ENCODE results near the gene GALNT12.

The GALNT12 gene

DNA sequence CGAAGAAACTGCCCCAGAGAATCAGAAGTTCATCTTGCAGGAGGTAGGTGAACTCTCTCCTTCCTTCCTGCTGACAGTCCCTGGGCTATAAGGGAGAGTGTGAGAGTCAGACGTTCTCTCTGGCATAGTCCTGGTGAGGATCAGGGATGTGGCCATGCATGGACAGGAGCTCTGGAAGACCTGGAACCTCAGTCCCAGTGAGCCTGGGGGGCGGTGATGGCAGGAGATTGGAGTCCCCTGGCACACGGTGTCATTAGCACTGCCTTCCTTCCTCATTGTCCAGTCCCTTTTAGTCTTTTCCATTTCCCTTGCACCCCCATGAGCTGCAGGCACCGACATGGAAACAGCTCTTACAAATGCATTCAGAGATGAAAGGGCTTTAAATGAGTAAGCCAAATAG lies 38.6 kb downstream of the GALNT12 start:
- Histone ChIP-seq H3K9me3 (ENCODE audit: control insufficient read depth, insufficient read depth, low read depth, low read length) (no peaks in the 10 kb centered on the region), H3K4me1 (ENCODE audit: control insufficient read depth, insufficient read depth, low read length) (no peaks in the 10 kb centered on the region), H3K36me3 (ENCODE audit: control insufficient read depth in 2 of 2, insufficient read depth in 1 of 2, low read length in 2 of 2) (no peaks in the 10 kb centered on the region), H3K27ac (ENCODE audit: extremely low read depth, low read depth, low read length) (no peak overlapping the region), H3K4me3 (ENCODE audit: low read depth, low read length) (no peak overlapping the region)
- ChIA-PET POLR2A (interaction anchor here (1.2 kb wide), 1 partner anchor 79 kb away, joined by 6 read pairs; no protein-coding TSS in a partner anchor), CTCF (interaction anchor here (0.6 to 7.5 kb wide), 3 partner anchors 153 to 531 kb away, joined by 3 to 105 read pairs (median 55); no protein-coding TSS in a partner anchor)
- TF ChIP-seq SP2 (tag by site-specific recombination; IDR thresholded peaks at IDR 0.05) (no peak), ZNF639 (tag by site-specific recombination; IDR thresholded peaks at IDR 0.05) (no peak), YY2 (tag by site-specific recombination; IDR thresholded peaks at IDR 0.05) (no peak)

GRCh38 chr9:98846879-98847278 lies 39.4 kb downstream of the GALNT12 start:
- Histone ChIP-seq H3K4me3 (ENCODE audit: low read depth, low read length) (no peak overlapping the region), H3K9me3 (ENCODE audit: control insufficient read depth, insufficient read depth, low read depth, low read length) (no peaks in the 10 kb centered on the region), H3K36me3 (ENCODE audit: control insufficient read depth in 2 of 2, insufficient read depth in 1 of 2, low read length in 2 of 2) (no peaks in the 10 kb centered on the region), H3K27ac (ENCODE audit: extremely low read depth, low read depth, low read length) (no peak overlapping the region), H3K4me1 (ENCODE audit: control insufficient read depth, insufficient read depth, low read length) (no peaks in the 10 kb centered on the region)
- no peak for TF ChIP-seq ZNF404 (tag by site-specific recombination; IDR thresholded peaks at IDR 0.05)
- no peak for TF ChIP-seq ZNF621 (tag by site-specific recombination; IDR thresholded peaks at IDR 0.05)
- TF ChIP-seq ZNF747 (tag by site-specific recombination; IDR thresholded peaks at IDR 0.05): no peak
- no peak for TF ChIP-seq CTCF (tag by site-specific recombination; IDR thresholded peaks at IDR 0.05)
- TF ChIP-seq, protein P1, sequence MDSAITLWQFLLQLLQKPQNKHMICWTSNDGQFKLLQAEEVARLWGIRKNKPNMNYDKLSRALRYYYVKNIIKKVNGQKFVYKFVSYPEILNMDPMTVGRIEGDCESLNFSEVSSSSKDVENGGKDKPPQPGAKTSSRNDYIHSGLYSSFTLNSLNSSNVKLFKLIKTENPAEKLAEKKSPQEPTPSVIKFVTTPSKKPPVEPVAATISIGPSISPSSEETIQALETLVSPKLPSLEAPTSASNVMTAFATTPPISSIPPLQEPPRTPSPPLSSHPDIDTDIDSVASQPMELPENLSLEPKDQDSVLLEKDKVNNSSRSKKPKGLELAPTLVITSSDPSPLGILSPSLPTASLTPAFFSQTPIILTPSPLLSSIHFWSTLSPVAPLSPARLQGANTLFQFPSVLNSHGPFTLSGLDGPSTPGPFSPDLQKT (IDR thresholded peaks at IDR 0.05; ENCODE audit: borderline replicate concordance, low read depth, low read length): no peak
- TF ChIP-seq ZNF10 (tag by site-specific recombination; IDR thresholded peaks at IDR 0.05): no peak
- POLR2A ChIA-PET: interaction anchor here (1.2 kb wide), 1 partner anchor 80 kb away, joined by 6 read pairs; no protein-coding TSS in a partner anchor
- CTCF ChIA-PET: interaction anchor here (0.6 to 7.5 kb wide), 8 partner anchors 9 to 415 kb away, joined by 3 to 105 read pairs (median 10); partner anchors contain the start of gene GALNT12

GRCh38 chr9:98848450-98849149 lies 41.1 kb downstream of the GALNT12 start:
- Histone ChIP-seq H3K36me3 (ENCODE audit: control insufficient read depth in 2 of 2, insufficient read depth in 1 of 2, low read length in 2 of 2) (no peaks in the 10 kb centered on the region), H3K4me3 (ENCODE audit: low read depth, low read length) (no peak overlapping the region), H3K4me1 (ENCODE audit: control insufficient read depth, insufficient read depth, low read length) (no peaks in the 10 kb centered on the region), H3K27ac (ENCODE audit: extremely low read depth, low read depth, low read length) (no peak overlapping the region), H3K9me3 (ENCODE audit: control insufficient read depth, insufficient read depth, low read depth, low read length) (no peaks in the 10 kb centered on the region)
- POLR2A ChIA-PET: interaction anchor here (1.2 kb wide), 1 partner anchor 55 kb away, joined by 5 read pairs; no protein-coding TSS in a partner anchor
- CTCF ChIA-PET: interaction anchor here (0.6 to 7.5 kb wide), 52 partner anchors 8 to 416 kb away, joined by 3 to 105 read pairs (median 4); partner anchors contain the start of genes COL15A1 and GALNT12
- TF ChIP-seq ZSCAN30 (tag by site-specific recombination; IDR thresholded peaks at IDR 0.05) (0 out of 2 replicates have a peak, but pooled peaks have one; percentile 37), TRIM28 (IDR thresholded peaks at IDR 0.05; ENCODE audit: borderline replicate concordance, low read length) (0 out of 2 replicates have a peak, but pooled peaks have one; percentile 45), ZBTB17 (tag by site-specific recombination; IDR thresholded peaks at IDR 0.05) (peak; percentile 43; the same call in 1 of the 2 replicates), CTCF (tag by site-specific recombination; IDR thresholded peaks at IDR 0.05) (peak; percentile 69; the same call in 1 of the 2 replicates), ZNF529 (tag by site-specific recombination; IDR thresholded peaks at IDR 0.05; ENCODE audit: insufficient replicate concordance) (no peak), ZNF274 (IDR thresholded peaks at IDR 0.05; ENCODE audit: low read length) (no peak), ZNF274 (tag by site-specific recombination; IDR thresholded peaks at IDR 0.05; ENCODE audit: borderline replicate concordance) (no peak)
- TF ChIP-seq, protein P2, sequence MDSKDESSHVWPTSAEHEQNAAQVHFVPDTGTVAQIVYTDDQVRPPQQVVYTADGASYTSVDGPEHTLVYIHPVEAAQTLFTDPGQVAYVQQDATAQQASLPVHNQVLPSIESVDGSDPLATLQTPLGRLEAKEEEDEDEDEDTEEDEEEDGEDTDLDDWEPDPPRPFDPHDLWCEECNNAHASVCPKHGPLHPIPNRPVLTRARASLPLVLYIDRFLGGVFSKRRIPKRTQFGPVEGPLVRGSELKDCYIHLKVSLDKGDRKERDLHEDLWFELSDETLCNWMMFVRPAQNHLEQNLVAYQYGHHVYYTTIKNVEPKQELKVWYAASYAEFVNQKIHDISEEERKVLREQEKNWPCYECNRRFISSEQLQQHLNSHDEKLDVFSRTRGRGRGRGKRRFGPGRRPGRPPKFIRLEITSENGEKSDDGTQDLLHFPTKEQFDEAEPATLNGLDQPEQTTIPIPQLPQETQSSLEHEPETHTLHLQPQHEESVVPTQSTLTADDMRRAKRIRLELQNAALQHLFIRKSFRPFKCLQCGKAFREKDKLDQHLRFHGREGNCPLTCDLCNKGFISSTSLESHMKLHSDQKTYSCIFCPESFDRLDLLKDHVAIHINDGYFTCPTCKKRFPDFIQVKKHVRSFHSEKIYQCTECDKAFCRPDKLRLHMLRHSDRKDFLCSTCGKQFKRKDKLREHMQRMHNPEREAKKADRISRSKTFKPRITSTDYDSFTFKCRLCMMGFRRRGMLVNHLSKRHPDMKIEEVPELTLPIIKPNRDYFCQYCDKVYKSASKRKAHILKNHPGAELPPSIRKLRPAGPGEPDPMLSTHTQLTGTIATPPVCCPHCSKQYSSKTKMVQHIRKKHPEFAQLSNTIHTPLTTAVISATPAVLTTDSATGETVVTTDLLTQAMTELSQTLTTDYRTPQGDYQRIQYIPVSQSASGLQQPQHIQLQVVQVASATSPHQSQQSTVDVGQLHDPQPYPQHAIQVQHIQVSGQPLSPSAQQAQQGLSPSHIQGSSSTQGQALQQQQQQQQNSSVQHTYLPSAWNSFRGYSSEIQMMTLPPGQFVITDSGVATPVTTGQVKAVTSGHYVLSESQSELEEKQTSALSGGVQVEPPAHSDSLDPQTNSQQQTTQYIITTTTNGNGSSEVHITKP (tag by site-specific recombination; IDR thresholded peaks at IDR 0.05): peak; percentile 53; the same call in 1 of the 2 replicates
- TF ChIP-seq, protein P3, sequence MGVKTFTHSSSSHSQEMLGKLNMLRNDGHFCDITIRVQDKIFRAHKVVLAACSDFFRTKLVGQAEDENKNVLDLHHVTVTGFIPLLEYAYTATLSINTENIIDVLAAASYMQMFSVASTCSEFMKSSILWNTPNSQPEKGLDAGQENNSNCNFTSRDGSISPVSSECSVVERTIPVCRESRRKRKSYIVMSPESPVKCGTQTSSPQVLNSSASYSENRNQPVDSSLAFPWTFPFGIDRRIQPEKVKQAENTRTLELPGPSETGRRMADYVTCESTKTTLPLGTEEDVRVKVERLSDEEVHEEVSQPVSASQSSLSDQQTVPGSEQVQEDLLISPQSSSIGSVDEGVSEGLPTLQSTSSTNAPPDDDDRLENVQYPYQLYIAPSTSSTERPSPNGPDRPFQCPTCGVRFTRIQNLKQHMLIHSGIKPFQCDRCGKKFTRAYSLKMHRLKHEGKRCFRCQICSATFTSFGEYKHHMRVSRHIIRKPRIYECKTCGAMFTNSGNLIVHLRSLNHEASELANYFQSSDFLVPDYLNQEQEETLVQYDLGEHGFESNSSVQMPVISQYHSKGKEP (tag by site-specific recombination; IDR thresholded peaks at IDR 0.05): no peak

Data from HEK293 (cell line).